Measurements from ENCODE around the gene PAX8. TPM values are rescaled to one million over a fixed set of nuclear protein-coding genes. Genes with fewer than 3 reads are reported as not detected.

Gene PAX8
- total and polyA plus RNA-seq, 2 donors (not counting 1 experiment from before 2014, with no cell fraction given) = 0.26 to 0.50 TPM

DNA sequence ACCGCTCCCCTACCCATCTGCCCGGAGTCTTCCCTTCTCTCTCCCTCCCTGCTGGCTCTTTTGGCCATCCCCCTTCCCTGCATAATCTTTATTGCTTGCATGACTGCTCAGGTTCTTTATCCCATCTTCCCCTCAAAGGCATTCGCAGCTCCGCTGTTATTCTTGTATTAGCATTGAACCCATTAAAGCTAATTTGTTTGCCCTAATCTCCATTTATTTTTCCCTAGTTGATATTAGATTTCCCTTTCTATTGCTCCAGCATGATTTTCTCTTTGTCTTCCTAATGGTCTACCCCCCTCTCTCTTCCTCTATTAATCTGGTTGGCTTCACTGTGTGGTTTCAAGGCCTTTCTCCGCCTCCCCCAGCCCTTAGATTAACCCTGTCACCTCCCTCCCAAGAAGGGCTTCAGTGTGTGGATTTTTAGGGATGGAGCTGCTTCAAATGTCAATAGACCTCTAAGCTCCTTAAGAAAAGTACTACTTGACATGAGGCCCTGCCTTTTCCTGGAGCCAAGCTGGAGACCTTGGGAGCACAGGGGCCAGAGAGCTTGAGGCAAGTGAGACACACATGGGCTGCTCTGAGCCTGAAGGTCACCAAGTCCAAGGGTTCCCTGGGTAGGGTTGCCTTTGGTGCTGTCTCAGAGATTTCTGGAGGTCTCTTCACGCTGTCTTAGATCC, 20.1 kb downstream of the PAX8 start:
- peaks cover 40% of the 10 kb centered on the region for H3K27me3 ChIP-seq (ENCODE audit: control insufficient read depth, insufficient read depth, low read length)
- H2AFZ ChIP-seq (ENCODE audit: low read length) = no peak overlapping the region
- H3K4me3 ChIP-seq (replicated peaks in 1 of 4; ENCODE audit: control extremely low read depth in 1 of 4, insufficient read depth in 1 of 4, low read depth in 3 of 4, low read length in 4 of 4) = no peak overlapping the region
- H3K9me3 ChIP-seq (ENCODE audit: control insufficient read depth, insufficient read depth, low read depth, low read length) = no peaks in the 10 kb centered on the region
- no peak overlapping the region for H3K27ac ChIP-seq (ENCODE audit: insufficient read depth, low read length)
- no peaks in the 10 kb centered on the region for H3K4me1 ChIP-seq (ENCODE audit: control insufficient read depth, extremely low read depth, insufficient read depth, low read length)
- no peak overlapping the region for H3K9ac ChIP-seq (ENCODE audit: insufficient read depth, low read length)
- no peaks in the 10 kb centered on the region for H4K20me1 ChIP-seq (ENCODE audit: control insufficient read depth, extremely low read depth, insufficient read depth, low read length)
- no peaks in the 10 kb centered on the region for H3K79me2 ChIP-seq (ENCODE audit: control insufficient read depth, insufficient read depth, low read length)
- DNase-seq (ENCODE audit: low read depth in 2 of 2) = no peak
- no peak overlapping the region for H3K4me2 ChIP-seq (ENCODE audit: extremely low read depth, insufficient read depth, low read length)
- H3K36me3 ChIP-seq (ENCODE audit: control insufficient read depth, insufficient read depth, low read length) = no peaks in the 10 kb centered on the region
- TF ChIP-seq, protein P1, sequence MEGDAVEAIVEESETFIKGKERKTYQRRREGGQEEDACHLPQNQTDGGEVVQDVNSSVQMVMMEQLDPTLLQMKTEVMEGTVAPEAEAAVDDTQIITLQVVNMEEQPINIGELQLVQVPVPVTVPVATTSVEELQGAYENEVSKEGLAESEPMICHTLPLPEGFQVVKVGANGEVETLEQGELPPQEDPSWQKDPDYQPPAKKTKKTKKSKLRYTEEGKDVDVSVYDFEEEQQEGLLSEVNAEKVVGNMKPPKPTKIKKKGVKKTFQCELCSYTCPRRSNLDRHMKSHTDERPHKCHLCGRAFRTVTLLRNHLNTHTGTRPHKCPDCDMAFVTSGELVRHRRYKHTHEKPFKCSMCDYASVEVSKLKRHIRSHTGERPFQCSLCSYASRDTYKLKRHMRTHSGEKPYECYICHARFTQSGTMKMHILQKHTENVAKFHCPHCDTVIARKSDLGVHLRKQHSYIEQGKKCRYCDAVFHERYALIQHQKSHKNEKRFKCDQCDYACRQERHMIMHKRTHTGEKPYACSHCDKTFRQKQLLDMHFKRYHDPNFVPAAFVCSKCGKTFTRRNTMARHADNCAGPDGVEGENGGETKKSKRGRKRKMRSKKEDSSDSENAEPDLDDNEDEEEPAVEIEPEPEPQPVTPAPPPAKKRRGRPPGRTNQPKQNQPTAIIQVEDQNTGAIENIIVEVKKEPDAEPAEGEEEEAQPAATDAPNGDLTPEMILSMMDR (conservative IDR thresholded peaks at IDR 0.05 in 1 of 2, IDR thresholded peaks at IDR 0.05 in 1 of 2; ENCODE audit: low read depth in 1 of 2, low read length in 2 of 2) = no peak
- TF ChIP-seq EZH2 (IDR thresholded peaks at IDR 0.05; ENCODE audit: low read length, missing control alignments) = no peak

DNA sequence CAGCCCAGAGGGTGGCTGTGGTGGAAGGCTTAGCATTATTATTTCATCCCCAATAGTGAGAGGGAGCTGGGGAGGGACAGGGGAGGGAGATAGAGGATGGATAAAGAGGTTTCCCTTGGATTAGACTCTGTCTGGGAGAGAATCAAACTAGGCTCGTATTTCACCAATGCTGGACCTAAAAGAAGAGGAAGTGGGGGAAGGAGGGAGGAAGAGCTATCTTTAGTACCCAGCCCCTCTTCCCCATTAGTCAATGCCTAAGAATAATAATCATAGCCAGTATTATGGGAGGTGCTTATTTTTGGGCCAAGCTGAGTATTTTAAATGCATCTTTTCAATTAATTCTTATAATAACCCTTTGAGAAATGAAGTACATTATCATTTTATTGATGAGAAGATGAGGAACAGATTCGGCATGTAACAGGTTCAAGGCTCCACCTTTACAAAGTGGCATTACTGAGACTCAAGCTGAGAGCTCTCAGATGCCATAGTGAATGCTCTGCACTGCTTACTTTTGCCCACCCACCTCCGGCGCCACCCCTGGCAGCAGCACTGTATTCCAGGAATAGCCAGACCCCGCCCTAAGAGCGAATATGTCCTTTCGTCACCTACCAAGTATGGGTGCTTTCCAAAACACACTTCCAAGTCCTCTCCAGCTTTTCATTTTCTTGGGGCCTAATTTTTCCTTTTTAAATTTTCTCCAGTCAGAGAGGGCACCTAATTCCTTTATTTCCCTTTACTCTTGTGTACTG, 21.0 kb downstream of the PAX8 start:
- H3K9me3 ChIP-seq (ENCODE audit: control insufficient read depth, insufficient read depth, low read depth, low read length) = no peaks in the 10 kb centered on the region
- no peak for DNase-seq (ENCODE audit: low read depth in 2 of 2)
- H3K27ac ChIP-seq (ENCODE audit: insufficient read depth, low read length) = no peak overlapping the region
- no peak overlapping the region for H3K9ac ChIP-seq (ENCODE audit: insufficient read depth, low read length)
- no peaks in the 10 kb centered on the region for H3K36me3 ChIP-seq (ENCODE audit: control insufficient read depth, insufficient read depth, low read length)
- no peak overlapping the region for H2AFZ ChIP-seq (ENCODE audit: low read length)
- H3K4me1 ChIP-seq (ENCODE audit: control insufficient read depth, extremely low read depth, insufficient read depth, low read length) = no peaks in the 10 kb centered on the region
- H3K4me2 ChIP-seq (ENCODE audit: extremely low read depth, insufficient read depth, low read length) = no peak overlapping the region
- H3K79me2 ChIP-seq (ENCODE audit: control insufficient read depth, insufficient read depth, low read length) = no peaks in the 10 kb centered on the region
- H4K20me1 ChIP-seq (ENCODE audit: control insufficient read depth, extremely low read depth, insufficient read depth, low read length) = no peaks in the 10 kb centered on the region
- peaks cover 32% of the 10 kb centered on the region for H3K27me3 ChIP-seq (ENCODE audit: control insufficient read depth, insufficient read depth, low read length)
- TF ChIP-seq, protein P1 (conservative IDR thresholded peaks at IDR 0.05 in 1 of 2, IDR thresholded peaks at IDR 0.05 in 1 of 2; ENCODE audit: low read depth in 1 of 2, low read length in 2 of 2) = no peak
- TF ChIP-seq EZH2 (IDR thresholded peaks at IDR 0.05; ENCODE audit: low read length, missing control alignments) = no peak
- no peak overlapping the region for H3K4me3 ChIP-seq (replicated peaks in 1 of 4; ENCODE audit: control extremely low read depth in 1 of 4, insufficient read depth in 1 of 4, low read depth in 3 of 4, low read length in 4 of 4)

DNA sequence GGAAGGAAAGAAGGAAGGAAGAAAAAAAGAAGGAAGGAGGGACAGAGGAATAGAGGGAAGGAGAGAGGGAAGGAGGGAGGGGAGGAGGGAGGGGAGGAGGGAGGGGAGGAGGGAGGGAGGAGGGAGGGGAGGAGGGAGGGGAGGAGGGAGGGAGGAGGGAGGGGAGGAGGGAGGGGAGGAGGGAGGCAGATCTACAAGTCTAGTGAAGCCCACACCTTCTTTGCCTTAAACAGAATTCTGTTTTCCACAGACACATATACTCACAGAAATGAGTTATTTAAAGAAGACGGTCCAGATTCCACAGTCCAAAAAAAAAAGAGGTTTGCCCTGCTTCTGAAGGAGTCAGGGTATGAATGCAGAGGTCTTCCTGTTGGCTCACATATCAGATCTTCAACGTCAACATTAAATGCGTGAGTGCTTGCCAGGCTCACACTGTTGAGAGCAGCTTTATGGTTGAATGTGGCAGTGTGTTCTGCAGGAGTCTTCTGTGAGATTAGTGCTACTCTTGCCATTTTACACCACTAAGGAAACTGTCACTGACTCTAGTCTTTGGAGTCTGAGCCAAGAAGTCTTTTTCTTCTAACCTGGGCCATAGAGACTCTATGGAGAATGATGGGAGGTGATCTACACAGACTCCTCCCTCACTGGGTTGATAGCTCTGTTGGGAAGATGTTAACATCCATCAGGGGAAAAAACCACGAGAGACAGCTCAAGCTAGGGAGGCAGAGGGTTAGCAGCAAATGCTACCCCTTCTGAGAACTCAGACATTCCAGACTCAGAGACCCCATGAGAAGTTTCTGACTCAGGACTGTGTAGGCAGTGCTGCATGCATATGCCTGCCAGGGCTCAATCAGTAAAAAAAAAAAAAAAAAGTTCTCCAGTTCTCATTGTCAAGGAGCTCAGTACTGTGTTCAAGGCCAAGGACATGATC, 23.3 kb downstream of the PAX8 start:
- Histone ChIP-seq H3K4me2 (ENCODE audit: extremely low read depth, insufficient read depth, low read length) (no peak overlapping the region), H4K20me1 (ENCODE audit: control insufficient read depth, extremely low read depth, insufficient read depth, low read length) (no peaks in the 10 kb centered on the region), H3K9ac (ENCODE audit: insufficient read depth, low read length) (no peak overlapping the region), H3K79me2 (ENCODE audit: control insufficient read depth, insufficient read depth, low read length) (no peaks in the 10 kb centered on the region), H3K4me1 (ENCODE audit: control insufficient read depth, extremely low read depth, insufficient read depth, low read length) (no peaks in the 10 kb centered on the region), H3K9me3 (ENCODE audit: control insufficient read depth, insufficient read depth, low read depth, low read length) (no peaks in the 10 kb centered on the region), H3K27ac (ENCODE audit: insufficient read depth, low read length) (no peak overlapping the region), H3K27me3 (ENCODE audit: control insufficient read depth, insufficient read depth, low read length) (peaks cover 18% of the 10 kb centered on the region), H3K36me3 (ENCODE audit: control insufficient read depth, insufficient read depth, low read length) (no peaks in the 10 kb centered on the region), H2AFZ (ENCODE audit: low read length) (no peak overlapping the region), H3K4me3 (replicated peaks in 1 of 4; ENCODE audit: control extremely low read depth in 1 of 4, insufficient read depth in 1 of 4, low read depth in 3 of 4, low read length in 4 of 4) (no peak overlapping the region)
- TF ChIP-seq, protein P1 (conservative IDR thresholded peaks at IDR 0.05 in 1 of 2, IDR thresholded peaks at IDR 0.05 in 1 of 2; ENCODE audit: low read depth in 1 of 2, low read length in 2 of 2) = no peak
- no peak for TF ChIP-seq EZH2 (IDR thresholded peaks at IDR 0.05; ENCODE audit: low read length, missing control alignments)
- DNase-seq (ENCODE audit: low read depth in 2 of 2) = peak in 1 of 2 donors; percentile 49
